ENCODE results near the gene SCIMP.

- TF ChIP-seq BHLHE40 (IDR thresholded peaks at IDR 0.05; ENCODE audit: borderline replicate concordance) (no peak), NFRKB (IDR thresholded peaks at IDR 0.05) (no peak), FOXA1 (IDR thresholded peaks at IDR 0.05) (no peak), ARNT (IDR thresholded peaks at IDR 0.05) (no peak), SUZ12 (IDR thresholded peaks at IDR 0.05) (no peak)
Measured at GRCh38 chr17:5191541-5192417, 42.9 kb downstream of the SCIMP start, which contains the start of gene ZNF594.

All from HEK293T (cell line).